ENCODE results near the gene FNDC3B. TPM values are rescaled to one million over a fixed set of nuclear protein-coding genes. Genes with fewer than 3 reads are reported as not detected.
A peak's percentile ranks its signal among the peaks of the same experiment; 100 is the strongest.

Gene FNDC3B
- total RNA-seq, 2 donors from 2014 or later: 80.6 to 107 TPM

DNA sequence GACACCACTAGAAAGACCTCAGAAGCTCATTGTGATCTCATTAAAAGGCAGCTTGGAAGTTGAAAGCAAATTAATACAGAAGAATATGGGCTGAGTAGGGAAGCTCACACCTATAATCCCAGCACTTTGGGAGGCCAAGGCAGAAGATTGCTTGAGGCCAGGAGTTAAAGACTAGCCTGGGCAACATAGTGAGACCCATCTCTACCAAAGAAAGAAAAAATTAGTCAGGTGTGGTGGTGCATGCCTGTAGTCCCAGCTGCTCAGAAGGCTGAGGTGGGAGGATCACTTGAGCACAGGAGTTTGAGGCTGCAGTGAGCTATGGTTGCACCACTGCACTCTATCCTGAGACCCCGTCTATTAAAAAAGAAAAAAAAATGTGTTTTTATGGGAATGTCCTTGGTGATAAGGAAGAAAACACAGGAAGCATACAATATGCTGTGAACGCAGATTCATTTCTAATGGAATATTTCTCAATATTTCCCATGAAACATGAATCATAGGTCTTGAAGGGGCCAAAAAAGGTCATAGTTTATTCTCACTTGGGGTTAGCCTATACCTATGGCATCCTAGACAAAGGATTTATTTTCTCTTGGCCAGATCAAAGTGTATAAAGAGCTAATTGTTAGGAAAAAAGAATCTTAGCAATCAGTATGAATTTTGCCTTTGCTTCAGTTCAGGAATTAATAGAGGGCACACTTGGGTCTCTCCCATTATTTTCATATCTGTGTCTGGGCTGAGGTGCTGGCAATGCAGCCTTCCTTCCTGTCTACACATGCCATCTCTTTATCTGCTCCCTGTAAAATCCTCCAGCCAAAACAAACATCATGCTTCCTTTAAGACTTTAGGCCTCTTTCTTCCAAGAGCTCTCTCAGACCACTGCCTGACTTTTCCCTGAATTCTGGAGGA lies 98.2 kb downstream of the FNDC3B start:
- Mint-ChIP-seq H3K27me3 (ENCODE audit: insufficient read depth) (peaks cover 7% of the 10 kb centered on the region), H3K4me1 (peaks cover 89% of the 10 kb centered on the region), H3K36me3 (ENCODE audit: low read depth) (peaks cover 13% of the 10 kb centered on the region), H3K27ac (peak overlapping the region; percentile 69), H3K9me3 (no peaks in the 10 kb centered on the region), H3K4me3 (no peak overlapping the region)
- Histone ChIP-seq H3K4me3 (ENCODE audit: low read length) (peak overlapping the region; percentile 56), H3K36me3 (ENCODE audit: control insufficient read depth, insufficient read depth, low read length) (peaks cover 28% of the 10 kb centered on the region), H3K27me3 (ENCODE audit: control insufficient read depth, insufficient read depth, low read length, poor library complexity, severe bottlenecking) (no peaks in the 10 kb centered on the region), H3K27ac (ENCODE audit: low read depth, low read length) (peak overlapping the region; percentile 58), H3K4me1 (ENCODE audit: control insufficient read depth, insufficient read depth, low read length) (peaks cover 40% of the 10 kb centered on the region), H3K9me3 (ENCODE audit: control insufficient read depth, low read length) (peaks cover under 1% of the 10 kb centered on the region), H3K9ac (ENCODE audit: extremely low read depth, low read length, poor library complexity, severe bottlenecking) (peak overlapping the region; percentile 21)
- WGBS, 2 experiments (ENCODE audit: insufficient coverage in 1 of 2, insufficient read length in 1 of 2): 87 to 100% methylated on average over 2 of the region's 2 CpGs
- TF ChIP-seq, protein P1, sequence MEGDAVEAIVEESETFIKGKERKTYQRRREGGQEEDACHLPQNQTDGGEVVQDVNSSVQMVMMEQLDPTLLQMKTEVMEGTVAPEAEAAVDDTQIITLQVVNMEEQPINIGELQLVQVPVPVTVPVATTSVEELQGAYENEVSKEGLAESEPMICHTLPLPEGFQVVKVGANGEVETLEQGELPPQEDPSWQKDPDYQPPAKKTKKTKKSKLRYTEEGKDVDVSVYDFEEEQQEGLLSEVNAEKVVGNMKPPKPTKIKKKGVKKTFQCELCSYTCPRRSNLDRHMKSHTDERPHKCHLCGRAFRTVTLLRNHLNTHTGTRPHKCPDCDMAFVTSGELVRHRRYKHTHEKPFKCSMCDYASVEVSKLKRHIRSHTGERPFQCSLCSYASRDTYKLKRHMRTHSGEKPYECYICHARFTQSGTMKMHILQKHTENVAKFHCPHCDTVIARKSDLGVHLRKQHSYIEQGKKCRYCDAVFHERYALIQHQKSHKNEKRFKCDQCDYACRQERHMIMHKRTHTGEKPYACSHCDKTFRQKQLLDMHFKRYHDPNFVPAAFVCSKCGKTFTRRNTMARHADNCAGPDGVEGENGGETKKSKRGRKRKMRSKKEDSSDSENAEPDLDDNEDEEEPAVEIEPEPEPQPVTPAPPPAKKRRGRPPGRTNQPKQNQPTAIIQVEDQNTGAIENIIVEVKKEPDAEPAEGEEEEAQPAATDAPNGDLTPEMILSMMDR (conservative IDR thresholded peaks at IDR 0.05): no peak
- DNase-seq: no peak

DNA sequence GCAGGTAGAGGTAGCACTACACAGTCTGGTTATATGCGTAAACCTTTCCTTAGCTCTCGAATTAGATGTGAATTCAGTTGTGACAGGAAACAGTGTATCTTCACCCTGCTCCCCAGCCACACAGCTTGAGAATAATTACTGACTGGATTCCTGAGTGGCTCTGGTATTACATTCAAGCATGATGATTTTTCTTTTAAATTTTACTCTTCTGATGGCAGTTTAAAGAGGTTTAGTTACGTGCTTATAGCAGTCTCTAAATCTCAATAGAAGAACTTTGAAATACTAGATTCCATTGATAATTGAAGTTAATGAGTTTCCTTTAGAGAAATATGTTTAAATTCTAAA lies 98.8 kb downstream of the FNDC3B start:
- Histone ChIP-seq H3K9ac (ENCODE audit: extremely low read depth, low read length, poor library complexity, severe bottlenecking) (peak overlapping the region; percentile 21), H3K4me3 (ENCODE audit: low read length) (peak overlapping the region; percentile 56), H3K36me3 (ENCODE audit: control insufficient read depth, insufficient read depth, low read length) (peaks cover 32% of the 10 kb centered on the region), H3K27ac (ENCODE audit: low read depth, low read length) (peak overlapping the region; percentile 58), H3K9me3 (ENCODE audit: control insufficient read depth, low read length) (peaks cover 7% of the 10 kb centered on the region), H3K4me1 (ENCODE audit: control insufficient read depth, insufficient read depth, low read length) (peaks cover 40% of the 10 kb centered on the region), H3K27me3 (ENCODE audit: control insufficient read depth, insufficient read depth, low read length, poor library complexity, severe bottlenecking) (no peaks in the 10 kb centered on the region)
- DNase-seq: peak; percentile 55
- peaks cover 90% of the 10 kb centered on the region for H3K4me1 Mint-ChIP-seq
- peaks cover 7% of the 10 kb centered on the region for H3K27me3 Mint-ChIP-seq (ENCODE audit: insufficient read depth)
- H3K9me3 Mint-ChIP-seq: no peaks in the 10 kb centered on the region
- peaks cover 13% of the 10 kb centered on the region for H3K36me3 Mint-ChIP-seq (ENCODE audit: low read depth)
- H3K4me3 Mint-ChIP-seq: no peak overlapping the region
- TF ChIP-seq, protein P1 (conservative IDR thresholded peaks at IDR 0.05): no peak
- H3K27ac Mint-ChIP-seq: peak overlapping the region; percentile 69
- 65% methylated on average over 3 of the region's 3 CpGs; no CpG with 5 or more reads in 1 of the 2 experiments for WGBS, 2 experiments (ENCODE audit: insufficient coverage in 1 of 2, insufficient read length in 1 of 2)

DNA sequence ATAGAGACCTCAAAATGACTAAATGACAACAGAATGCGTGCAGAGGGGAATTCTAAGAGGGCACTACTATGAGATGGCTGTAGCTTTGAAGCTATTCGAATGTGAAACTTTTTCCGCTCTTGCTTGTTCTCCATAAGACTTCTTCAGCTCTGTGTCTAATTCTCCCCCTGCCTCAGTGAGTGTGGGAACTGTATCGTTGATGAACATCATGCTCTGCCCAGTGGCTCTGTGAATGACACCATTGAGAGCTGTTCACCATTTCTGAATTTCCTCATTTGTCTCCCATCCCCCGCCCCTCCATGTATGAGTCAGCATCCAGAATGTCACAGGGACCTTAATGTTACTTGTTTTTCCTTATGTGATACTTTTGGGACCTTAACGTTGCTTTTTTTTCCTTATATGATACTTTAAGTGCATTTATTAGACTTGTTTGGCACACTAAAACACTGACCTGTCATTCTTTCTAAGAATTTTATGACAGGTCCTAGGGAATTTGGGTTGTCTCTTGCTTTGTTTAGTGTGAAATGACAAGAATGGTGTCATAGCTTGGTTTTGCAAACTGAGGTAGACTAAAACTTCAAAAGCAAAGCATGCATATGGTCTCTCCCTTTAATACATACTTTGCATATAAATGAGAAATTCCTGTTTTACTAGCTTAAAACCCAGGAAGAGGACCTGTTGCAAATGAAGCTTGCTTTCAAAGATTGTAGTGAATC lies 99.6 kb downstream of the FNDC3B start:
- Mint-ChIP-seq H3K9me3 (no peaks in the 10 kb centered on the region), H3K36me3 (ENCODE audit: low read depth) (peaks cover 14% of the 10 kb centered on the region), H3K4me1 (peaks cover 84% of the 10 kb centered on the region), H3K4me3 (no peak overlapping the region), H3K27ac (peak overlapping the region; percentile 73), H3K27me3 (ENCODE audit: insufficient read depth) (peaks cover 9% of the 10 kb centered on the region)
- H3K9me3 ChIP-seq (ENCODE audit: control insufficient read depth, low read length): peaks cover 7% of the 10 kb centered on the region
- H3K27ac ChIP-seq (ENCODE audit: low read depth, low read length): peak overlapping the region; percentile 71
- peaks cover 40% of the 10 kb centered on the region for H3K4me1 ChIP-seq (ENCODE audit: control insufficient read depth, insufficient read depth, low read length)
- H3K36me3 ChIP-seq (ENCODE audit: control insufficient read depth, insufficient read depth, low read length): peaks cover 34% of the 10 kb centered on the region
- H3K27me3 ChIP-seq (ENCODE audit: control insufficient read depth, insufficient read depth, low read length, poor library complexity, severe bottlenecking): no peaks in the 10 kb centered on the region
- peak overlapping the region; percentile 16 for H3K4me3 ChIP-seq (ENCODE audit: low read length)
- 61% methylated on average over 4 to 6 of the region's 6 CpGs for WGBS, 2 experiments (ENCODE audit: insufficient coverage in 1 of 2, insufficient read length in 1 of 2)
- H3K9ac ChIP-seq (ENCODE audit: extremely low read depth, low read length, poor library complexity, severe bottlenecking): no peak overlapping the region
- TF ChIP-seq, protein P1 (conservative IDR thresholded peaks at IDR 0.05): no peak
- DNase-seq: peak; percentile 68

All from endodermal cell (in vitro differentiated cells).